Measurements from ENCODE around the gene STIMATE. TPM values are rescaled to one million over a fixed set of nuclear protein-coding genes. Genes with fewer than 3 reads are reported as not detected.

The STIMATE gene
- total and polyA plus RNA-seq, 7 experiments from 2014 or later: 3.0 to 44.9 (median 33.6) TPM

DNA sequence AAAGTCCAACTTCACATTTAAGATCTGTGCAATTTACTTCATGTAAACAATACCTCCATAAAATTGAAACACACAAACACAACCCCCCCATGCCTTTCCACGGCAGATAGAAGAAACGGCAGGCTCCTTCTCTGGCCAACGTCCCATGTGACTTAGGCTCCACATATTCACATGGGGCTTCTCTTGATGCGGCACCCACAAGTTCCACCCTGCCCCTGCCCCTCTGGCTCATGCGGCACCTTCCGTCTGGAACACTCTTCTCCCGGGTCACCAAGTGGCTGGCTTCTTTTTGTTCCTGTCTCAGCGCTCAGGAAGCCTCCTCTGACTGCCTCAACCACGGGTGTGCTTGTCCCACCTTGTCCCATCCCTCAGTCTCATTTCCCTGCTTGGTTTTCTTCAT is 25.6 kb downstream of the STIMATE start:
- H3K9me3 ChIP-seq (ENCODE audit: control insufficient read depth in 2 of 3, low read length in 3 of 3): no peaks in the 10 kb centered on the region
- H3K4me1 ChIP-seq (ENCODE audit: control insufficient read depth in 2 of 2, insufficient read depth in 2 of 2, low read length in 2 of 2): peaks cover 0 to 3% of the 10 kb centered on the region in 2 donors
- no peak for ATAC-seq
- intact Hi-C loops (cut with micrococcal nuclease): no loop called here
- peaks cover 25 to 38% (median 34%) of the 10 kb centered on the region in 7 donors for H3K4me1 Mint-ChIP-seq
- DNase-seq: no peak
- H3K36me3 Mint-ChIP-seq: peaks cover 0 to 25% (median 6%) of the 10 kb centered on the region in 5 donors
- H3K27me3 ChIP-seq (ENCODE audit: control insufficient read depth in 2 of 2, insufficient read depth in 2 of 2, low read length in 2 of 2): no peaks in the 10 kb centered on the region
- H3K27me3 Mint-ChIP-seq: no peaks in the 10 kb centered on the region
- H3K36me3 ChIP-seq (ENCODE audit: control insufficient read depth in 2 of 3, insufficient read depth in 3 of 3, low read length in 3 of 3): peaks cover 0 to 6% (median 0%) of the 10 kb centered on the region in 3 experiments
- no peak overlapping the region for H3K4me3 ChIP-seq (ENCODE audit: low read length)
- ChIA-PET POLR2A (no interaction called here), CTCF (no interaction called here)
- H3K4me3 Mint-ChIP-seq: peak overlapping the region in 1 of 10 donors; percentile 18
- peak overlapping the region in 2 of 9 donors; percentile 48 to 52 for H3K27ac Mint-ChIP-seq
- H3K9me3 Mint-ChIP-seq: no peaks in the 10 kb centered on the region
- no peak overlapping the region for H3K27ac ChIP-seq (ENCODE audit: low read depth, low read length)

DNA sequence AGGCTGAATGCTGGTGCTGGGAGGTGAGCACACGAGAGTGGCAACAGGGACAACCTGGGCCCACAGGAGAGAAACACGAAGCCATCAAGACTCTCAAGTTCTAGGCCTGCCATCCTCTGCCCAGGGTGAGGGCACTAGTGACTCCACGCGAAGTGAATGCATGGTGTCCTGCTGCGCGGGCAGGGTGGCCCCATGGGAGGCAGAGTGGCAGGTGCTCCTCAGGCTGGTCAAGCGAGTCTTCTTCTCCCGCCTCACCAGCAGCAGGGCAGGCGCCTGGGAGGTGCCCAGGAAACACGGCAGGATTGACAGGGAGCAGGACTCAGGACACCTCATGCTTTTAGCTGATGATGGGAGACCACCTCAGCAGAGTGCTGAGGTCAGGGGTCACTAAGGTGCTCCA is 26.9 kb downstream of the STIMATE start:
- Mint-ChIP-seq H3K4me1 (peaks cover 19 to 34% (median 23%) of the 10 kb centered on the region in 7 donors), H3K9me3 (peaks cover 0 to 12% (median 7%) of the 10 kb centered on the region in 11 donors), H3K27me3 (no peaks in the 10 kb centered on the region), H3K27ac (no peak overlapping the region), H3K36me3 (peaks cover 4 to 35% (median 18%) of the 10 kb centered on the region in 5 donors), H3K4me3 (no peak overlapping the region)
- ChIA-PET POLR2A (no interaction called here), CTCF (no interaction called here)
- H3K36me3 ChIP-seq (ENCODE audit: control insufficient read depth in 2 of 3, insufficient read depth in 3 of 3, low read length in 3 of 3): peaks cover 0 to 9% (median 0%) of the 10 kb centered on the region in 3 experiments
- intact Hi-C loops (cut with micrococcal nuclease): no loop called here
- ATAC-seq (no peak), DNase-seq (no peak)
- H3K4me1 ChIP-seq (ENCODE audit: control insufficient read depth in 2 of 2, insufficient read depth in 2 of 2, low read length in 2 of 2): peaks cover 0 to 3% of the 10 kb centered on the region in 2 donors
- no peak overlapping the region for H3K4me3 ChIP-seq (ENCODE audit: low read length)
- H3K9me3 ChIP-seq (ENCODE audit: control insufficient read depth in 2 of 3, low read length in 3 of 3): no peaks in the 10 kb centered on the region
- no peaks in the 10 kb centered on the region for H3K27me3 ChIP-seq (ENCODE audit: control insufficient read depth in 2 of 2, insufficient read depth in 2 of 2, low read length in 2 of 2)
- H3K27ac ChIP-seq (ENCODE audit: low read depth, low read length): no peak overlapping the region

DNA sequence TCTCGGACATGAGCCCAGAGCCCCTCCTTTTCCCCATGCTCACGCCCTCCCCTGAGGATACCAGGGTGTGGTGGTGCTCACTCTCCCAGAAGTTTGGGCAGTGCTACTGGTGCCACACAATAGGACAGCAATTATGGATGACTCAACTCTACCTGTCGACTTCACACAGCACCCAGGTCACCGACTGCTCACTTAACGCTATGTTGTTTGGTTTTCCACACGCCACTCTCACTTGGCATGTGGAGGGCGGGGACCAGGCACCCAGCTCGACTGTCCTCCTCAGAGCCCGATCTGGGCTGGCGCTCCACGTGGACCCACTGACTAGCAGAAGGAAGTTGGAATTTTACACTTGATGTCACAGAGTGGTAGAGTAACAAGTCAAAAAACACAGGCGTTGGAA is 30.9 kb downstream of the STIMATE start:
- H3K36me3 Mint-ChIP-seq: peaks cover 4 to 55% (median 38%) of the 10 kb centered on the region in 5 donors
- Histone ChIP-seq H3K4me3 (ENCODE audit: low read length) (no peak overlapping the region), H3K36me3 (ENCODE audit: control insufficient read depth in 2 of 3, insufficient read depth in 3 of 3, low read length in 3 of 3) (peaks cover 0 to 9% (median 0%) of the 10 kb centered on the region in 3 experiments), H3K27ac (ENCODE audit: low read depth, low read length) (no peak overlapping the region), H3K27me3 (ENCODE audit: control insufficient read depth in 2 of 2, insufficient read depth in 2 of 2, low read length in 2 of 2) (no peaks in the 10 kb centered on the region), H3K4me1 (ENCODE audit: control insufficient read depth in 2 of 2, insufficient read depth in 2 of 2, low read length in 2 of 2) (no peaks in the 10 kb centered on the region), H3K9me3 (ENCODE audit: control insufficient read depth in 2 of 3, low read length in 3 of 3) (no peaks in the 10 kb centered on the region)
- ATAC-seq: no peak
- intact Hi-C loops (cut with micrococcal nuclease): no loop called here
- no peak overlapping the region for H3K4me3 Mint-ChIP-seq
- POLR2A ChIA-PET: no interaction called here
- CTCF ChIA-PET: no interaction called here
- peaks cover 0 to 16% (median 0%) of the 10 kb centered on the region in 7 donors for H3K4me1 Mint-ChIP-seq
- no peak for DNase-seq
- H3K27ac Mint-ChIP-seq: no peak overlapping the region
- H3K27me3 Mint-ChIP-seq: no peaks in the 10 kb centered on the region
- peaks cover 0 to 24% (median 9%) of the 10 kb centered on the region in 11 donors for H3K9me3 Mint-ChIP-seq

DNA sequence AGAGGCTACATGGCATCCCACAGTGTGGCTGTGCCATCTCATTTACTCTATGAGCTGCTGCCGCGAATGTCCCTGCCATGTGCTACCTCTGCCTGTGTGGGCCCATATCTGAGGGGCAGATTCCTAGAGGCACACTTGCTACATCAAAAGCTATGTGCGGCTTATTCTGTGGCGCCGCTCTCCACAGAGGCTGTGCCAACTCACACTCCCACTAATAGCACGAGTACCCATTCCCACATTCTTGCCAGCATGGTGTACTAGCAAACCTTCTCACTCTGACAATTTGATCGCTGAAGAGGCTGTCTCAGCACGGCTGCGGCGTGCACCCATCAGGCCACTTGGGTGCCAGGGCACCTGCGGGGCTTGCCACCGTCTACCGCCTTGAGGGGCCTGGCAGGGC is 31.4 kb downstream of the STIMATE start:
- Histone ChIP-seq H3K9me3 (ENCODE audit: control insufficient read depth in 2 of 3, low read length in 3 of 3) (no peaks in the 10 kb centered on the region), H3K36me3 (ENCODE audit: control insufficient read depth in 2 of 3, insufficient read depth in 3 of 3, low read length in 3 of 3) (peaks cover 0 to 9% (median 0%) of the 10 kb centered on the region in 3 experiments), H3K4me1 (ENCODE audit: control insufficient read depth in 2 of 2, insufficient read depth in 2 of 2, low read length in 2 of 2) (no peaks in the 10 kb centered on the region), H3K27me3 (ENCODE audit: control insufficient read depth in 2 of 2, insufficient read depth in 2 of 2, low read length in 2 of 2) (no peaks in the 10 kb centered on the region), H3K4me3 (ENCODE audit: low read length) (no peak overlapping the region), H3K27ac (ENCODE audit: low read depth, low read length) (no peak overlapping the region)
- POLR2A ChIA-PET: no interaction called here
- ATAC-seq (no peak), DNase-seq (no peak)
- Mint-ChIP-seq H3K27ac (peak overlapping the region in 1 of 9 donors; percentile 65), H3K27me3 (no peaks in the 10 kb centered on the region), H3K9me3 (peaks cover 0 to 24% (median 9%) of the 10 kb centered on the region in 11 donors), H3K4me3 (no peak overlapping the region), H3K36me3 (peaks cover 4 to 54% (median 37%) of the 10 kb centered on the region in 5 donors), H3K4me1 (peaks cover 0 to 16% (median 0%) of the 10 kb centered on the region in 7 donors)
- CTCF ChIA-PET: no interaction called here
- intact Hi-C loops (cut with micrococcal nuclease): no loop called here

DNA sequence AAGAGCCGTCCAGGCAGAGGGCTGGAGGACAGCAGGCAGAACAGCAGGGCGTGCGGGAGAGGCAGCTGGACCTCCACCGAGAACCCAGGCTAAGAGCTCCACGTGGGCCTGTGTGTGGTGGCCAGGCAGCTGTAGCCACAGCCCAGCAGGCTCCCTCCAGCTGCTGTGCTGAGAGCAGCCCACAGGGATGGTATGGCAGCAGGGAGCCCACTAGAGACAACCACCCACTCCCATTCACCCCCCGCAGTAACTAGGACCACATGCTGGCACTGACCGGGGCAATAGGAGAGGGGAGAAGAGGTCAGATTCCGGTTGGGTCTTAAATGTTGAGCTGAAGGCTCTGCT is 37.0 kb downstream of the STIMATE start:
- intact Hi-C loops (cut with micrococcal nuclease): no loop called here
- Mint-ChIP-seq H3K27me3 (no peaks in the 10 kb centered on the region), H3K36me3 (peaks cover 0 to 47% (median 21%) of the 10 kb centered on the region in 5 donors), H3K4me3 (no peak overlapping the region), H3K4me1 (peaks cover 0 to 16% (median 2%) of the 10 kb centered on the region in 7 donors), H3K9me3 (peaks cover 0 to 11% (median 2%) of the 10 kb centered on the region in 11 donors), H3K27ac (no peak overlapping the region)
- Histone ChIP-seq H3K36me3 (ENCODE audit: control insufficient read depth in 2 of 3, insufficient read depth in 3 of 3, low read length in 3 of 3) (peaks cover 0 to 4% (median 0%) of the 10 kb centered on the region in 3 experiments), H3K27me3 (ENCODE audit: control insufficient read depth in 2 of 2, insufficient read depth in 2 of 2, low read length in 2 of 2) (no peaks in the 10 kb centered on the region), H3K4me1 (ENCODE audit: control insufficient read depth in 2 of 2, insufficient read depth in 2 of 2, low read length in 2 of 2) (no peaks in the 10 kb centered on the region), H3K27ac (ENCODE audit: low read depth, low read length) (no peak overlapping the region), H3K9me3 (ENCODE audit: control insufficient read depth in 2 of 3, low read length in 3 of 3) (no peaks in the 10 kb centered on the region), H3K4me3 (ENCODE audit: low read length) (no peak overlapping the region)
- DNase-seq (no peak), ATAC-seq (no peak)
- ChIA-PET POLR2A (no interaction called here), CTCF (no interaction called here)

DNA sequence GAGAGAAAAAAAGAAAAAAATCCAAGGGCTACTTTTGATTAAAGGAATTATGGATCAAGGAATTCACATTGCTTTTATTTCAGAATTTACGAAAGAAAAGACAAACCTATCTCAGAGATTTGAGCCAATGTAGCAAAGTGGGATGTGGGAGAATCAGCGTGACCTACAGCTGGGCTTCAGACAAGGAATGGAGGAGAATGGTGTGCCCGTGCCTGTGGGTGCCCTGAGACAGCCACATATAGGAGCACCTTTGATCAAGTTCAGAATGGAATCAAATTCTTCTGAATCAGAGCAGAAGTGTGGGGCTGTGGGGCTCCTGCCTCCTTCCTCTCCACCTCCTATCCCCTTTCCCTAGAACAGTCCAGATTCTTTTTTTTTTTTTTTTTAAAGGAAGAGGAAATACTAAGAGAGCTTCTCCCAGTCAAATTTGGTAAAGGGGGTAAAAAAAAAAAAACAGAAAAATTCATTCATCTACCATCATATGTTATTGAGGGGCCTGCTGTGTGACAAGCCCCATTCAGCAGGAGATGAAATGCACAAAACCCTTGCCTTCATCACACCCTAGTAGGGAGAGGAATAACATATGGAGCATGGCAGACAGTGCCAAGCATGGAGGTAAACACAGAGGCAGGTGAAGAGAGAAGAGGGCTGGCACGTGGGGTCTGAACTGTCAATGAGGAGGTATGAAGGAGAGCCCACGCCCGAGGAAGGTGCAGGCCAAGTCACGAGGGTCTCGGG is 37.5 kb downstream of the STIMATE start:
- H3K9me3 Mint-ChIP-seq: peaks cover 0 to 7% (median 0%) of the 10 kb centered on the region in 11 donors
- ChIA-PET CTCF (no interaction called here), POLR2A (no interaction called here)
- no peak overlapping the region for H3K4me3 Mint-ChIP-seq
- Histone ChIP-seq H3K27ac (ENCODE audit: low read depth, low read length) (no peak overlapping the region), H3K4me3 (ENCODE audit: low read length) (no peak overlapping the region), H3K4me1 (ENCODE audit: control insufficient read depth in 2 of 2, insufficient read depth in 2 of 2, low read length in 2 of 2) (no peaks in the 10 kb centered on the region), H3K9me3 (ENCODE audit: control insufficient read depth in 2 of 3, low read length in 3 of 3) (no peaks in the 10 kb centered on the region), H3K36me3 (ENCODE audit: control insufficient read depth in 2 of 3, insufficient read depth in 3 of 3, low read length in 3 of 3) (peaks cover 0 to 4% (median 0%) of the 10 kb centered on the region in 3 experiments), H3K27me3 (ENCODE audit: control insufficient read depth in 2 of 2, insufficient read depth in 2 of 2, low read length in 2 of 2) (no peaks in the 10 kb centered on the region)
- no peak overlapping the region for H3K27ac Mint-ChIP-seq
- peaks cover 0 to 16% (median 2%) of the 10 kb centered on the region in 7 donors for H3K4me1 Mint-ChIP-seq
- H3K27me3 Mint-ChIP-seq: no peaks in the 10 kb centered on the region
- intact Hi-C loops (cut with micrococcal nuclease): no loop called here
- ATAC-seq (no peak), DNase-seq (no peak)
- peaks cover 0 to 43% (median 19%) of the 10 kb centered on the region in 5 donors for H3K36me3 Mint-ChIP-seq

DNA sequence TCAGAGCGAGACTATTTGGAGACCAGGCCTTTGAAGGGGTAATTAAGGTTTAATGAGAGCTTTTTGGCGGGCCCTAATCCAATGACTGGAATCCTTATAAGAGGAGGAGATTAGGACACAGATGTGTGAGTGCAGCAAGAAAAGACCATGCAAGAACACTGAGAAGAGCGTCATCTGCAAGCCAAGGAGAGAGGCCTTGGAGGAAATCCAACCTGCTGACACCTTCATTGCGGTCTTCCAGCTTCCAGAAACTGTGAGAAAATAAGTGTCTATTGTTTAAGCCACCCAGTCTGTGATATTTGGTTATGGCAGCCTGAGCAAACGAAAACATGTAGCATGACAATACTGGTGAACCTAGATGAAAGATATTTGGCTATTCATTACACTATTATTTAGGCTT is 39.5 kb downstream of the STIMATE start:
- Mint-ChIP-seq H3K9me3 (no peaks in the 10 kb centered on the region), H3K4me1 (peaks cover 0 to 15% (median 2%) of the 10 kb centered on the region in 7 donors), H3K27me3 (no peaks in the 10 kb centered on the region), H3K4me3 (no peak overlapping the region), H3K36me3 (peaks cover 0 to 35% (median 8%) of the 10 kb centered on the region in 5 donors), H3K27ac (no peak overlapping the region)
- intact Hi-C loops (cut with micrococcal nuclease): no loop called here
- Histone ChIP-seq H3K27me3 (ENCODE audit: control insufficient read depth in 2 of 2, insufficient read depth in 2 of 2, low read length in 2 of 2) (no peaks in the 10 kb centered on the region), H3K27ac (ENCODE audit: low read depth, low read length) (no peak overlapping the region), H3K4me1 (ENCODE audit: control insufficient read depth in 2 of 2, insufficient read depth in 2 of 2, low read length in 2 of 2) (no peaks in the 10 kb centered on the region), H3K9me3 (ENCODE audit: control insufficient read depth in 2 of 3, low read length in 3 of 3) (no peaks in the 10 kb centered on the region), H3K4me3 (ENCODE audit: low read length) (no peak overlapping the region), H3K36me3 (ENCODE audit: control insufficient read depth in 2 of 3, insufficient read depth in 3 of 3, low read length in 3 of 3) (peaks cover 0 to 4% (median 0%) of the 10 kb centered on the region in 3 experiments)
- DNase-seq (no peak), ATAC-seq (no peak)
- CTCF ChIA-PET: no interaction called here
- POLR2A ChIA-PET: no interaction called here
